Transverse colon (tissue), 4 donors: ENCODE measurements around the gene MRPL27.
"Not testable (repeated sequence)": the region's sequence is repeated elsewhere in the genome, so short reads cannot be mapped to it uniquely, and the experiment has no call there.

Experiments used
- EP300 ChIP-seq: sonication (generic); formaldehyde crosslinking; IDR thresholded peaks from one replicate; pipeline ENCODE4 v1.6.1; 2017; ENCODE audit warnings: antibody characterized with exemption, low read depth
- POLR2A ChIP-seq: fragments of 450-650 bp; IDR thresholded peaks from one replicate; pipeline ENCODE4 v1.6.1; 2016; ENCODE audit warnings: antibody characterized with exemption, mild to moderate bottlenecking, moderate library complexity
- POLR2AphosphoS5 ChIP-seq, 3 donors: sonication (generic); formaldehyde crosslinking; IDR thresholded peaks; one replicate each; pipeline ENCODE4 v1.6.1; 2016; ENCODE audit warnings: antibody characterized with exemption in 3 of 3
- TF ChIP-seq, protein P1 (sequence below), 5 experiments: fragments of 200-600 bp in 3 of 5; fragments of 450-650 bp in 2 of 5; sonication (generic) in 3 of 5; IDR thresholded peaks; 1 replicate in 2 of 5; 2 replicates in 3 of 5; pipeline ENCODE4 v1.5.1; 2016 to 2017; ENCODE audit warnings: antibody characterized with exemption in 5 of 5, inconsistent platforms in 3 of 5, mild to moderate bottlenecking in 2 of 5, moderate library complexity in 1 of 5

DNA sequence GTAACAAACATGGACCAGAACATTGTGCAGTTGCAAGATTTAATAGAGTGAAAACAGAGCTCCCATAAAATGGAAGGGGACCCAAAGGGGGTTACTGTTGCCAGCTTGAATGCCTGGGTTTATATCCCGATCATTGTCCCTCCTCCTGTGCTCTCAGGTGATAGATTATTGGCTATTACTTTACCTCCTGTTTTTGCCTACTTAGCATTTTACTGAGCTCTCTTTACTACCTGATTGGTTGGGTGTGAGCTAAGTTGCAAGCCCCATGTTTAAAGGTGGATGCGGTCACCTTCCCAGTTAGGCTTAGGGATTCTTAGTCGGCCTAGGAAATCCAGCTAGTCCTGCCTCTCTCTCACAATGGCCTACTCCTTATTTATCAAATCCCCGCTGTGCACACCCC lies 32.4 kb upstream of the MRPL27 start:
- TF ChIP-seq, protein P1, sequence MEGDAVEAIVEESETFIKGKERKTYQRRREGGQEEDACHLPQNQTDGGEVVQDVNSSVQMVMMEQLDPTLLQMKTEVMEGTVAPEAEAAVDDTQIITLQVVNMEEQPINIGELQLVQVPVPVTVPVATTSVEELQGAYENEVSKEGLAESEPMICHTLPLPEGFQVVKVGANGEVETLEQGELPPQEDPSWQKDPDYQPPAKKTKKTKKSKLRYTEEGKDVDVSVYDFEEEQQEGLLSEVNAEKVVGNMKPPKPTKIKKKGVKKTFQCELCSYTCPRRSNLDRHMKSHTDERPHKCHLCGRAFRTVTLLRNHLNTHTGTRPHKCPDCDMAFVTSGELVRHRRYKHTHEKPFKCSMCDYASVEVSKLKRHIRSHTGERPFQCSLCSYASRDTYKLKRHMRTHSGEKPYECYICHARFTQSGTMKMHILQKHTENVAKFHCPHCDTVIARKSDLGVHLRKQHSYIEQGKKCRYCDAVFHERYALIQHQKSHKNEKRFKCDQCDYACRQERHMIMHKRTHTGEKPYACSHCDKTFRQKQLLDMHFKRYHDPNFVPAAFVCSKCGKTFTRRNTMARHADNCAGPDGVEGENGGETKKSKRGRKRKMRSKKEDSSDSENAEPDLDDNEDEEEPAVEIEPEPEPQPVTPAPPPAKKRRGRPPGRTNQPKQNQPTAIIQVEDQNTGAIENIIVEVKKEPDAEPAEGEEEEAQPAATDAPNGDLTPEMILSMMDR (IDR thresholded peaks at IDR 0.05): not testable (repeated sequence)
- not testable (repeated sequence) for TF ChIP-seq POLR2AphosphoS5 (IDR thresholded peaks at IDR 0.05); POLR2A; EP300
